ENCODE results near the gene DCXR. TPM values are rescaled to one million over a fixed set of nuclear protein-coding genes. Genes with fewer than 3 reads are reported as not detected.

Gene DCXR
- total RNA-seq, 2 experiments from 2014 or later, result 132 to 147 TPM

- ChIA-PET CTCF (ENCODE audit: unreplicated experiment) (no interaction called here), POLR2A (interaction anchor here (1.0 kb wide), 1 partner anchor 14 kb away, joined by 4 read pairs; the partner anchor contains the start of gene DCXR)
- H3K27ac ChIP-seq (ENCODE audit: low read depth, low read length, poor library complexity, severe bottlenecking), result no peak within 1 kb of the TSS
Observed at GRCh38 chr17:82051776-82052637, 14.5 kb upstream of the DCXR start, which contains the start of the genes GPS1 and RFNG. Gene GPS1 (plus strand): TSS chr17:82051898. CDS start chr17:82051932, 34 bp downstream. Gene RFNG (minus strand): TSS chr17:82051811. CDS start chr17:82051766, 45 bp downstream.

GRCh38 chr17:82050761-82051641 lies 13.5 kb upstream of the DCXR start:
- ChIA-PET POLR2A (interaction anchor here (1.0 kb wide), 1 partner anchor 13 kb away, joined by 4 read pairs; the partner anchor contains the start of gene DCXR), CTCF (ENCODE audit: unreplicated experiment) (no interaction called here)
- peak overlapping the region; percentile 10; the same call in 1 of the 2 replicates for H2AFZ ChIP-seq (ENCODE audit: low read length)
- H3K4me3 ChIP-seq (ENCODE audit: low read depth, low read length, poor library complexity, severe bottlenecking), result peak overlapping the region; percentile 75
- H3K4me1 ChIP-seq (ENCODE audit: insufficient read depth, low read length, poor library complexity, severe bottlenecking), result peaks cover 21% of the 10 kb centered on the region
- H4K20me1 ChIP-seq (ENCODE audit: insufficient read depth, low read length), result no peaks in the 10 kb centered on the region
- H3K27ac ChIP-seq (ENCODE audit: low read depth, low read length, poor library complexity, severe bottlenecking), result no peak overlapping the region
- intact Hi-C loops (cut with micrococcal nuclease; ENCODE audit: unreplicated experiment), result loop anchor here (1.0 kb wide), 1 partner anchor 14 kb away; the partner anchor contains the start of gene DCXR
- H3K79me2 ChIP-seq (ENCODE audit: insufficient read depth, low read depth, low read length), result peaks cover 8% of the 10 kb centered on the region; the same call in 1 of the 2 replicates
- peak overlapping the region; percentile 89 for H3K4me2 ChIP-seq (ENCODE audit: low read length)
- DNase-seq (ENCODE audit: low spot score), result peak; percentile 39
- no peaks in the 10 kb centered on the region for H3K9me2 ChIP-seq (ENCODE audit: insufficient read depth, low read length)
- H3K36me3 ChIP-seq (ENCODE audit: insufficient read depth, low read length), result peaks cover 28% of the 10 kb centered on the region
- no TSS peak for BruUV-seq (replicated peaks)
- no peak for TF ChIP-seq EZH2phosphoT487 (IDR thresholded peaks at IDR 0.05; ENCODE audit: borderline replicate concordance, low read depth, low read length)
- no peak for TF ChIP-seq CTCF (conservative IDR thresholded peaks at IDR 0.05; ENCODE audit: low read length)
- H3K9me3 ChIP-seq (ENCODE audit: low read length), result no peaks in the 10 kb centered on the region

More at GRCh38 chr17:82051776-82052637, 14.5 kb upstream of the DCXR start, which contains the start of the genes GPS1 and RFNG:
- Histone ChIP-seq H3K9me2 (ENCODE audit: insufficient read depth, low read length) (no peaks in the 10 kb centered on the region), H3K9me3 (ENCODE audit: low read length) (no peaks in the 10 kb centered on the region), H3K4me1 (ENCODE audit: insufficient read depth, low read length, poor library complexity, severe bottlenecking) (peaks cover 21% of the 10 kb centered on the region), H3K36me3 (ENCODE audit: insufficient read depth, low read length) (peaks cover 38% of the 10 kb centered on the region), H2AFZ (ENCODE audit: low read length) (peak within 1 kb of the TSS; percentile 10; the same call in 1 of the 2 replicates), H3K4me3 (ENCODE audit: low read depth, low read length, poor library complexity, severe bottlenecking) (peak within 1 kb of the TSS; percentile 75), H3K4me2 (ENCODE audit: low read length) (peak within 1 kb of the TSS; percentile 91), H4K20me1 (ENCODE audit: insufficient read depth, low read length) (no peaks in the 10 kb centered on the region), H3K79me2 (ENCODE audit: insufficient read depth, low read depth, low read length) (peaks cover 8% of the 10 kb centered on the region; the same call in 1 of the 2 replicates)
- TF ChIP-seq EZH2phosphoT487 (IDR thresholded peaks at IDR 0.05; ENCODE audit: borderline replicate concordance, low read depth, low read length), result no peak
- TF ChIP-seq CTCF (conservative IDR thresholded peaks at IDR 0.05; ENCODE audit: low read length), result no peak
- intact Hi-C loops (cut with micrococcal nuclease; ENCODE audit: unreplicated experiment), result loop anchor here (1.0 kb wide), 1 partner anchor 15 kb away; the partner anchor contains the start of gene DCXR
- DNase-seq (ENCODE audit: low spot score), result peak; percentile 87
- BruUV-seq (replicated peaks), result TSS peak; percentile 74

Measured in OCI-LY7 (cell line).